ENCODE data around the gene LENG9.
"Not testable (repeated sequence)": the region's sequence is repeated elsewhere in the genome, so short reads cannot be mapped to it uniquely, and the experiment has no call there.

Gene LENG9

DNA sequence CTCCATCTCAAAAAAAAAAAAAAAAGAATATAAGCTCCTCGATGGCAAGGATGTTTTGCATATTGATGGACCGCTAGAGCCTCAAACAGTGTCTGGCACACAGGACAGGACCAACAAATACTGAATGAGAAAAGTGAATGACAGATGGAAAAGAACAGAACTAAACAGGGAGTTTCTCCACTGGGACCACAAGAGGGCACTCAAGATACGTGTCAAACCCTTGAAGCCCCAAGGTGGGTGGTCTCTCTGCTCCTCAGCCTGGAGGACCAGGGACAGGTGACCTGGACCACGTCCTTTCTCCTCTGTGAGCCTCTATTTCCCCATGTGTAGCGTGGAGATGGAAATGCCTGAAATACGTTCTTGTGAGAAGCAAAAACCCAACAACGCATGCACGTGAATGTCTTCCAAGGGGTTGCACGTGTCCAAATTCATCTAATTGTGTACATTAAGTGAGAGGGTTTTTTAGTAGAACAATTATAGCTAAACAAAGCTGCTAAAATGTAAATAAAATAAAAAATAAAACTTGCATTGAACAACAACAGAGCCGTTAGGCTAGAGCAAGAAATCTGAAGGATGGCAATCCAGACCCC lies 15.2 kb upstream of the LENG9 start:
- peak; percentile 79 for DNase-seq (ENCODE audit: low spot score)

DNA sequence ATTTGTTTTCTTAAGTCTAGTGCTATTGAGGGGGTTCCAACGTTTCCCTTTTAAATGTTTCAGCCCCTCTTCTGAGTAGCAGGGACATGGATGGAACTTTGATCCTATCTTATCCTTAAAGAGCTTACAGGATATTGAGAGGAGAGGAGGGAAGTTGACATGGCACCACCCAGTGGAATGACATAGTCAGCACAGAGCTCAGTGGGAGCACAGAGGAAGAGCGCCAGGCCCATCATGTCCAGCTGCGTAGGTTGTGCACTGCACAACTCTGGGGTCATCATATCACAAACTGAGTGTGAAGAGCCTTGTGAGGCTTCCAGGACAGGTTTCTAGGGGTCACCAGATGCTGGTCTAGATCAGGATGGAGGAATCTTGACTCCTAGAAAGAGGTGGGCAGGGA lies 14.1 kb upstream of the LENG9 start:
- no peak for DNase-seq (ENCODE audit: low spot score)

DNA sequence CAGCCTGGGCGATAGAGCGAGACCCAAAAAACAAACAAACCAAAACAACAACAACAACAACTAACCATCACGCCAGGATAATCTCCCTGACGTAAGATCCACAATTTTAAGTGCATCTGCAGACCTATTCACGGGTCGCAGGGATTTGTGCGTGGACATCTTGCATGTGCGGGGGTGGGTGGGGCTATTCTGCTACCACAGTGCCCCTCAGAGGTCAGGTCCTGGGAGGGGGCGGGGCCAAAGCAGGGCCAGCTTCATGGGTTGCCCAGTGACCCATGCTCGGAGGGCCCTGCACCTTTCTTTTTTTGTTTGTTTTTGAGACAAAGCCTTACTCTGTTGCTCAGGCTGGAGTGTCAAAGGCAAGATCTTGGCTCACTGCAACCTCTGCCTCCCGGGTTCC lies 12.1 kb upstream of the LENG9 start:
- no peak for DNase-seq (ENCODE audit: low spot score)

DNA sequence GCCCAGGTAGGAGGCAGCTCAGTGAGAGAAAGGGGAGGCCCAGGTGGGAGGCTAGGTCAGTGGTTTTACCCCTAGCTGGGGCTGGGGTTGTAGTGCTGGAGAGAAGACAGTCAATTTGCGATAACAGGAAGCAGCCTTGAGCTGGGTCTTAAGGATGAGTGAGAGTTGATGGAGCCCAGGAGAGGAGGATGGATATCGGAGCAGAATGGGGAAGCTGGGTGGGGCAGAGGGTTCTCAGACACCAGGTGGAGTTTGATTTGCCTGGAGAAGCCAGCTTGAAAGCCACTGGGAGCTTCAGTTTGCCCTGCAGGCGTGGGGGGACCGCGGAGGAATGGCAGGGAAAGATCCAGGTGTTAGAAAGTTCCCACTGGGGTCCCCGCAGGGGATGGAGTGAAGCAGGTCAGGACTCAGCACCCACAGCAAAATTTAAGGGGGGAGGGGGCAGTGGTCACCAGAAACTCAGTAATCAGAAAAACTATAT lies 10.4 kb upstream of the LENG9 start:
- DNase-seq (ENCODE audit: low spot score): no peak

DNA sequence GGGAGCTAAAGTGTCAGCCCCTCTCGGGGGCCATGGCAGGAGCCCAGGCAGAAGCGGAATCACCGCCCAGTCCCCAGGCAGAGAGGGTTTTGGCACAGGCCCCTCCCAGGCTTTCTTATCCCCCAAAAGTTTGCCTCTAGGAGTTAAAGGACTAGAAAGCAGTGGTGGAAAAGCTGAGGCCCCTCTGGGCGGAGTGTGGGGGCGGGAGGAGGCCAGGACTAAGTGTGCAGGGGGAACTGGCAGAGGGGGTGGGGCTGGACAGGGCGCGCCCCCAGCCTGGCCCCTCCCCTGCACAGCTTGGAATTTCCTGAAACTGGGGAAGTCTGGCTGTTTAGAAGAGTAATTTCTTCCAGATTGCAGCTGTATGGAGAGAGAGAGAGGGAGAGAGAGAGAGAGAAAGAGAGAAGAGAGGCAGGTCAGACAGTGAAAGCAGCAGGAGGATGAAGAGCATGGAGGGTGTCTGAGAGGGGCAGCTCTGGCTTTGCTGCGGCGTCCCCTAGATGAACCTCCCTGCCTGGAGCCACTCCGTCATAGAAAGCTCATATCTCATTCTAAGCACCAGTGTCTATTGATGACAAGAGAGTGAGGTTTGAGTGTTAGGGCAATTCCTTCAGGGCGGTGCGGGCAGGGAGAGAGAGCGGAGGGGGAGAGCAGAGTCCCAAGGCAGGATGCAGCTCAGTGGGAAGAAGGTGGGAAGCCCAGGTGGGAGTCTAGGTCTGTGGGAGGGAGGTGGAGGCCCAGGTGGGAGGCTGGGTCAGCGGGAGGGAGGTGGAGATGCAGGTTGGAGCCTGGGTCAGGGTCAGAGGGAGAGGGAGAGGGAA lies 9.7 kb upstream of the LENG9 start, which contains the start of gene CDC42EP5:
CDC42EP5 (minus strand) TSS at position 226 of the 821 bp plus-strand sequence. CDS start 7,749 bp downstream, outside the sequence.
- no peak for DNase-seq (ENCODE audit: low spot score)

DNA sequence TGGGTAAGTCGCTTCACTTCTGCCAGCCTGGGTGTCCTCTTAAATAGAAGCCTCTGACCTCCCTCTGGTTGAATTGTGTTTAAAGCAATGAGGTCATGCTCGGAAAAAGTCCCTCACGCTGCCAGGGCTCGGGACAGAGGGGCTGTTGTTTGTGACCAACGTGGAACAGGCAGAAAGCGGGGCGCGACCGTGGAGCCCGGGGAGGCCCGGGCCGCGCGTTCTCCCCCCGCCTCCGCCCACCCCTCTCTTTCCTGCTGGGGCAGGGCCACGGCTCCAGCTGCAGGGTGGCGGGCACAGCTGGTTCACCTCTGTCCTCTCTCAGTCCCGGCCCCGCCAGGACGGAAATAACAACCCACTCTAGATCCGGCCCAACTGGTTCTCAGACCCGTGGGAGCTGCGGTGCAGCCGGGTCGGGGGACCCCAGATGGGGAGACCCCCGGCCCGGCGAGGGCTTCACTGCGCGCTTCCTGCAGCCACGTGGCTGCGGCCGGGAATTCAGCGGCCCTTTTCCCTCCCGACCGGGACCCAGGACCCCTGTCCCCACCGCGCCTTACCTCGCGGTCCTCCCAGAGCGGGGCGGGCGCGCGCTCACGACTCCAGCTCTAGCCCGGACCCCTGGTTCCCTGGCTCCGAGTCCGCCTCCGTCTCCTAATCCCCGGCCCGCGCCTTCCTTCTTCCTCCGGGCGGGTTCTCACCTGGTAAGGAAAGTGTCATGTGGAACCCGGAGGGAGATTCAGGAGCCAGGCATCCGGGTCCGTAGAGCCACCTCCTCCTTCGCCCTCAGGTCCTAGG lies 7.6 kb upstream of the LENG9 start:
- DNase-seq (ENCODE audit: low spot score): no peak

DNA sequence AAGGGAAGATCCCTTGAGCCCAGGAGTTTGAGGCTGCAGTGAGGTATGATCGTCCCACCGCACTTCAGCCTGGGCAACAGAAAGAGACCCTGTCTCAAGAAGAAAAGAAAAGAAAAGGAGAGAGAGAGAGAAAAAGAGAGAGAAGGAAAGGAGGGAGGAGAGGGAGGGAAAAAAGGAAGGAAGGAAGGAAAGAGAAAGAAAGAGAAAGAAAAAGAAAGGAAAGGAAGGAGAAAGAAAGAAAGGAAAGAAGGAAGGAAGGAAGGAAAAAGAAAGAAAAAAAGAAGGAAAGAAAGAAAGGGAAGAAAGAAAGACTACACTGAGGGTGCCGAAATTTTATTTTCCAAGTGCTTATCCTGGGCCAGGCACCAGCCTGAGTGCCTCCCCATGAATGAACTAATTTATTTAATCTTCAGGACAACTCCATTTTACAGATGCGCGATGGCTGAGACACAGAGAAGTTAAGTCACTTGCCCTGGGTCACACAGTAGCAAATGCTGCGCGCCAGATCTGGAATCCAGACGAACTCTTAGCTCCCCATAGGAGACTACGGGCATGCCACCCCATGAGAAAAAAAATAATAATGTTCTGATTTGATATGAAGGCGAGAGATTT lies 6.8 kb upstream of the LENG9 start:
- no peak for DNase-seq (ENCODE audit: low spot score)

DNA sequence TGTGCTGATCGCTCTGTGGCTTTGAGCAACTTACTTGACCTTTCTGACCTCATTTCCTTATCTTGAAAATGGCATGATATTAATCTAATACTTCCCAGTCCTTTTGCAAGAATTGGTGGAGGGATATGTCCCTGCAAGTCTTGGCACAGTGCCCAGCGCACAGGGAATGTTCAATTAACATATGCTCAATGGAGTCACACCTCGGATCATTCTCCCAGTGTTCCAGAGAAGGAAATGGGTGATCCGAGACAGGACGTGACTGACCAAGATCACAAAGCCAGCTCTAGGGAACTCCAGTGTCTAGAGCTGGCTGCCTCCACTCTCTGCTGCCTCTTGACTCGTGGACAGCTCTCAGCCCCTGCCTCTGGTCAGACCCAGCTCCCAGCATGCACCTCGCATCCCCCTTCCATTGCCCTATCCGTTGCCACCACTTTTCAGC lies 5.9 kb upstream of the LENG9 start:
- no peak for DNase-seq (ENCODE audit: low spot score)

DNA sequence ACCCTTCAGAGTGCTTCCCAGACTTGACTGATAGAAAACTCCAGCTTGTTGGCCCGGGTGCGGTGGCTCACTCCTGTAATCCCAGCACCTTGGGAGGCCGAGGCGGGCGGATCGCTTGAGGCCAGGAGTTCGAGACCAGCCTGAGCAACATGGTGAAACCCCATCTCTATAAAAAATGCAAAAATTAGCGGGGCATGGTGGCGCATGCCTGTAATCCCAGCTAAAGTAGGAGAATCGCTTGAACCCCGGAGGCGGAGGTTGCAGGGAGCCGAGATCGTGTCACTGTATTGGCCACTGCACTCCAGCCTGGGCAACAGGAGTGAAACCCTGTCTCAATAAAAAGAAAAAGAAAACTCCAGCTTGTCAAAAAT lies 2.5 kb upstream of the LENG9 start:
- not testable (repeated sequence) for DNase-seq (ENCODE audit: low spot score)

DNA sequence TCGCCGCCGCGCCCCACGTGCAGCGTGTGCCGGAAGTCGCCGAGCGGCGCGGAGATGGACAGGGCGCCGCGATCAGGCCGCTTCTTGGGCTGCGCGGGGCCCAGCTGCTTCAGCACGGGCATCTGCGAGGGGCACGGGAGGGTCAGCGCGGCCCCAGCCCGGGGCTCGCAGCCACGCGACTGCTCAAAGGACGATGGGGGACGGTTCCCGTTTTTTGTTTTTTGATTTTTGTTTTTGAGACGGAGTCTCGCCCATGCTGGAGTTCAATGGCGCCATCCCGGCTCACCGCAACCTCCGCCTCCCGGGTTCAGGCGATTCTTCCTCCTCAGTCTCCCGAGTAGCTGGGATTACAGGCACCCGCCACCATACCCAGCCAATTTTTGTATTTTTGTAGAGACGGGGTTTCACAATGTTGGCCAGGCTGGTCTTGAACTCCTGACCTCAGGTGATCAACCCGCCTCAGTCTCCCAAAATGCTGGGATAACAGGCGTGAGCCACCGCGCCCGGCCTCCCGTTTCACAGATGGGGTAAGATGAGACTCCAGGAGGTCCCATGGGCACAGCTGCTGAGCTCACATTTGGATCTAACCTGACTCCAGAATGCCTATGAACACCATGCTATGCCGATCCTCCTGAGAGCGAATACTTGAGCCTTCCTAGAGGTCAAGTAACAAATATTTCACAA lies 2.0 kb upstream of the LENG9 start:
- DNase-seq (ENCODE audit: low spot score): no peak

DNA sequence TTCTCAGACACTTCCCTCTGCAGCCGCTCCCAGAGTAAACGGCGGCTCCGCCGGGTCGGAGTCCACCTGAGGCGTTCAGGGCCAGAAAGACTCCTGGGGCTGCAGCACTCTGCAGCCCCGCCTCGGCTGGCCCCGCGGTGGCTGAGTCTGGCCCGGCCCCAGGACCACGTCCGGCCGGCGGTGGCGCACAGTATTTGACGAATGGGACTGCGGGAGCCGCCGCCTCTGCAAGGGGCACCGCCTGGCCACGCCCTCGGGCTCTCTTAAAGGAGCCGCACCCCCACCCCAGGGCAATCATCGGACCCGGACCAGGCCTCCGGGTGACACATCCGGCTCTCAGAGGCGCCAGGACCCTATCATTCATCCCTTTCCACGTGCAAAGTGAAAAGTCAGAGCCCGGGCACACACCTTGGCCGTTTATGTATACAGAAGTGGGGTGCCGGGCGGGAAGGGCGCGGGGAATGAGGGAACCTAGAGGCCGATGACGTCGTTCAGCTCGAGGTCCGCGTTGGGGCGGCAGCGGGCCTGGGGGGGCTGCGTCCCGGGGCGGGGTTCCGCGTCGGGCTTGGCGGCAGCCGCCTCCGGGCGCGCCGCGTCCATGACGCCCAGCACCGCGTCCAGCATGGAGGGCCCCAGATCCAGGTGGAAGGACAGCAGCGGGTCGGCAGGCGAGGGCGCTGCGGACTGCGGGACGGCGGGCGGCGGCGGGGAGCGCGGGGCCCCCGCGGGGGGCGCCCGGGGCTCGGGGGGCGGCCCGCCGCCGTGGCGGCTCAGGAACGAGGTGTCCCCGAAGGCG lies 1.2 kb upstream of the LENG9 start:
- DNase-seq (ENCODE audit: low spot score): peak; percentile 86

DNA sequence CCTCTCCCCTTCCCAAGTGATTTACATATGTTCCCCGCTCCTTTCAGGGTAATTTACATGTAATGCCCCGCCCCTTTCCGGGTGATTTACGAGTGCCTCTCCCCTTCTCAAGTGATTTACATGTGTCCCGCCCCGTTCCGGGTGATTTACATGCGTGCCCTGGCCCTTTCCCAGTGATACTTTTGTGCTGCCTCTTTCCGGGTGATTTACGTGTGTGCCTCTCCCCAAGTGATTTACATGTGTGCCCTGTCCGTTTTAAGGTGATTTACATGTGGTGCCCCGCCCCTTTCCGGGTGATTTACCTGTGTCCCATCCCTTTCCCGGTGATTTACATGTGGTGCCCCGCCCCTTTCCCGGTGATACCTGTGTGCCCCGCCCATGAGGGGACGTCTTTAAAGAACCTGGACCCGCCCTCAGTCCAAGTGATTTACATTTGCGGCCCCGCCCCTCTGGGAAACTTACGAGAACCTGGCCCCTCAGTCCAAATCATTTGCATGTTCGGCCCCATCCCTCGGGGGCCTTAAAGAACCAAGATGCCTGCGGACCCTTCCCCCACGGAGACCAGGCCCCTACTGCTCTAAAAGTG lies 559 bp upstream of the LENG9 start:
- DNase-seq (ENCODE audit: low spot score): peak; percentile 99

DNA sequence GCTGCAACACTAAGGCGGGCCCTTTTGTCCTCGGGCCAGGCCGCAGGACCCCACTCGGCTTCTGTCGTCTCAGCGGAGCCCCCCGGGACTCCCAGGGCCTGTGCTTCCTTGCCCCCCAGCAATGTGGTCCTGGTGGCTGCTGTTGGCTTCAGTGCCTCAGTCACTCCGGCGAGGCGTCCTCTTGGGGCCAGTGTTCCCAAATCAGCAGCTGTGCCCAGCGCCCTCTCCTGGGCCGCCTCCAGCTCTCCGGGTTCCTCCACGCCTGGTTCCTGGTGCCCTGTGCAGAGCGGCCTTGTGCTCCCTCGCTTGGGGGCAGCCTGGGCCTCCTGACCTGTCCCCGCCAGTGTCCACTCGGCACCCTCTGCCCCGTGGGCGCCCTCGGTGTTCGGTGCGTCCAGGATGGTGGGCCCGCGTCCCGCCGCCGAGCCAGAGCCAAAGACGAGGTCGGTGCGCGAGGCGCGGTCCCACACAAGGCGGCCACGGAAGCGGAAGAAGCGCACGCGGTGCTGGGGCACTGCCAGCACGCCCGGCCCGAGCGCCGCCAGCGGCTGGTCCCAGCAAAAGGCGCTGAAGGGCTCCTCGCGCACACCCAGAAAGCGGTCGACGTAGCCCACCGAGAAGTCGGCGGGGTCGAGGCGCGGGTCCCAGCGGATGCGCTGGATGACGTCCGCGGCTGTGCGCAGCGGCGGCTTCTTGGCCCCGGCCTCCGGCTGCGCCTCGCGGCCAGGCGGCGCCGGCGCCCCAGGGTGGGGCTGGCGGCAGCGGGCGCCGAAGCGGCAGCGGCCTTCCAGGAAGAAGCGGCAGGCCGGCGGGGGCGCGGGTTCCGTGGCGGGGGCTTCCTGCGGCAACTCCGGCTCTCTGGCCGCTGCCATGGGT lies 685 bp downstream of the LENG9 start:
- no peak for DNase-seq (ENCODE audit: low spot score)

DNA sequence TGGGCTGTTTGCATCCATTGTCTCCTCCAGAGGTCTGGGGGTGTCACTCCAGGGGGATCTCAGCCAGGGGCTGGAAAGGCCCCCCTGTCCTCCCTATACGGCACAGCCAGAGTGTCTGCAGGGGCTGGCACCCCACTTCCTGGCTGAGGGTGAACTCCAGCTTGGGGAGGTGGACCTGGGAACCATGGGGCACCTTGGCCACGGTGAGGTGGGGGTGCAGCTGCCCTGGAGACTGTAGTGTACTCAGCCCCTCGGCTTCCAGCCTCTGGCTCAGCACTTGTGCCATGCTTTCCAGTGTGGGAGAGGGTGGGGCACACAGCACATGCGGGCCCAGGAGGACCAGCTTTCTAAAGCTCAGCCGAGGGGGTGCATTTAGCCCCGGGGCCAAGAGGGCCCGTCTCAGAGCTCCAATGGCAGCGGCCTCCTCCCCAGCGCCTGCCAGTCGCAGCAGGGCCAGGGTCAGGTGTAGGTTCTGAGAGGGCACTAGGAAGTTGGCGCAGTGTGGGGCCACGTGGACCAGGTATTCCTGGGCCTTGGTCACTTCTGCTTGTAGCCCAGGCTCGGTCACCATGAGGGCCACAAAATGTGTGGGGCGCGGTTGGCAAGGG lies 1.4 kb downstream of the LENG9 start:
- no peak for DNase-seq (ENCODE audit: low spot score)

DNA sequence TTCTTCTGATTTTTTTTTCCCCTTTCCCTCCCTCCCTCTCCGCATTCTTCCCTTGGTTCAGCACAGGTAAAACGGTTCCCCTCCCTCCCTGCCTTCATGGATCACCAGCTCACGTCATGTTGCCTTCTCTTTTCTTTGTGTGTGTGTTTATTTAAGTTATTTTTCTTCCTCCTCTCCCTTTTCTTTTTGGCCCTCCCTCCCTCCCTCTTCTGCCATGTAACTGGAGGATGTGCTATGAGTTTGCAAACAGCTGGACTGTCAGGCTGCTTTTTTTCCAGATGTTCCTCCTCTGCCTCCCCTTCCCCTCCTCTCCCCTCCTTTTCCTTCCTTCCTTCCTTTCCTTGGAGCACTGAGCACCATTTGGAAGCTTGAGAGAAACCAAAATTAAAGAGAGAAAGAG lies 2.0 kb downstream of the LENG9 start:
- no peak for DNase-seq (ENCODE audit: low spot score)

DNA sequence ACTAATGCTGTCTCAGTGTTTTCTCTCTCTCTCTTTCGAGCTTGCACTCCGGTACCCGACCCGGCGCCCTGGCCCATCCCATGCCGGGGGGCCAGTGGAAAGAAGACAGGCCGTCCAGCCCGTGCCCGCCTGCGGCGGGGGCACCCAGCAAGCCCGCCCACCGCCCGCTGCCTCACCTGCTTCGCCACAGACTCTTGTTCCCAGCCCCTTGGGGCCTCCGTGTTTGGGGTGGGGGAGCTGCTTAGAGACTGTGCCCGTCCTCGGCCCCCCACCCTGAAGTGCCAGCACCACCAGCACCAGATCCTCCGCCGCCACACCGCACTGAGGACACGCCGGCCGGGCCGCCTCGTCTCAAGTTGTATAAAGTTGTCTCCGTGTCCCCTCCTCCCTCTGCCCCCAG lies 2.4 kb downstream of the LENG9 start:
- DNase-seq (ENCODE audit: low spot score): no peak

DNA sequence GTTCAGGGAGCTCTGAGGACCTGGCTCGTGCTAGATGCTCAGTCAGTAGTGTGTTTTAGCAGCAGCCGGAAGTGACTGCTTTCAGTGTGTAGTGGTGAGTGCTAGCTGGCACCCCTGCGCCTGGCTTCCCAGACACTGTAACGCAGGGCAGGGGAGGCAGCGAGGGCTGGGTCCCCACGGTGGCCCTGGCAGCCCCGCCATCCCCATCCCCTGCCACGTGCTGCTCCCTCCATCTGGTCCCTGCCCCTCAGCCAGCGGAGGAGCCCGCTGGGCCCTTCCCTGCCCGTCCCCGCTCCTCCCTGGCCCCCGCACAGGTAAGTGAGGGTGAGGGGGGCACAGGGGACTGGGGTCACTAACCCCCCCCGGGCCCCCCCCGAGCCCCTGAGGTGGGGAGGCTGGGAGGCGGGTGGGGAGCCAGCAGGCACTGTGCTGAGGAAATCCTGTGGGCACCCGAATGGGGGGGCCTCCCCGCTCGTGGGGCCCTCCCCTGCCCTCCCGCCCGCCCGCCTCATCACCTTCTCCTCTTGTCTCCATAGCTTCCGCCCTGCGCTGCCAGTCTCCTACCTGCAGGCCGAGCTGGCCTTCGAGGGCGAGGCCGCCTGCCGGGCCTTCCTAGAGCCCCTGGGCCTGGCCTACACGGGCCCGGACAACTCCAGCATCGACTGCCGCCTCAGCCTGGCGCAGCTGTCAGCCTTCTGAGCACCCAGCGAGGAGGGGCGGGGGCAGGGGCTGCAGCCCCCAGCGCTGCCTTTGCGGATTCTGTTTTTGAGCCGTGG lies 3.2 kb downstream of the LENG9 start:
- DNase-seq (ENCODE audit: low spot score): no peak

All from NAMALWA (cell line).